ENCODE measurements around the gene CLINT1.
"Not testable (repeated sequence)": the region's sequence is repeated elsewhere in the genome, so short reads cannot be mapped to it uniquely, and the experiment has no call there.

The CLINT1 gene

DNA sequence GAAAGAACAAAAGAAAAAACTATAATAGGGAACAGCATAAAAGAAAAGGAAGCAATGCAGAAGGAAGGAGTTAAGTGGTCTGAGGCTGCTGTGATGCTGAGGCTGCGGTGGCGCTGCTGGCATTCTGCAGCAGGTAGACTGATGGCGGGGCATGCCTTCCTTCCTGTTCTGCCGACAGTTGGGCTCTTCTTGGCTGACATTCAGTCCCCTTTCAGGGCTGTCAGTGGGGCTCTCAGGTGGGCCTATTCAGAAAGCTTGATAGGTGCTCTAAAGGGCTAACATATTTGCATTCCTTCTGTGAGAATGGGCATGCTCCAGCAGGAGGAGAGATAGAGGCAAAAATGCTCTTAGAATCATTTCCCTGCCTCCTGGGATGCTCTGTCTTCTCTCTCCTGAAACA, 5.1 kb upstream of the CLINT1 start:
- DNase-seq (ENCODE audit: low read depth in 1 of 2, low spot score in 1 of 2), result no peak

DNA sequence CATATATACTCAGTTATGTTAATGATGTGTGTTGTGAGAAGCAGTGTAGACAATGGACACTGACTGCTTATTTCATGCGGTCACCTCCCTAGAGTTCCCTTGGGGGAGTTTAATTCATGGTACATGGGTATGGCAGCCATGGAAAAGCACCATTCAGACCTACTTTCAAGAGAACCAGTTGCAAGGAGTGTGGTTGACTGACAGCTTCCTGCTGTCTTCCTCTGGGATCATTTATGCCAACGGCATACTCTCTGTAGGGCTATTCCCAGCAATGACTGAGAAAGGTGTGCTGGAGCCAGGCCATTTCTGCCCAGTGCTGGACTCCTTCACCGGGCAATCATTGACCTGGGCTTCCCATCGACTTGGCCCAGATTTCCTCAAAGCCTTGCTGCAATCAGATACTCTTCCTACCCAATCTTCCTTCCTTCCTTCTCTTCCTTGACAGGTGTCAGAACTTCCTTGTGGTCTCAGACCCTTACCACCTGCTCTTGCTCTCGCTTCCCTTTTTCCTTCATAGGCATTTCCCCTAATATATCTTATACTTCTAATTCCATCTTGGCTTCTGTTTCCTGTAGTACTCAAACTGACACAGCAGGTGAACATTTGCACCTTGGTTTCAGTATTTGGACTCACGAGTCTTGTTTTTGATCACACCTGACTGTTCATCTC, 3.4 kb upstream of the CLINT1 start:
- no peak for DNase-seq (ENCODE audit: low read depth in 1 of 2, low spot score in 1 of 2)

GRCh38 chr5:157860898-157861890, 2.2 kb upstream of the CLINT1 start:
- DNase-seq (ENCODE audit: low read depth in 1 of 2, low spot score in 1 of 2), result no peak

DNA sequence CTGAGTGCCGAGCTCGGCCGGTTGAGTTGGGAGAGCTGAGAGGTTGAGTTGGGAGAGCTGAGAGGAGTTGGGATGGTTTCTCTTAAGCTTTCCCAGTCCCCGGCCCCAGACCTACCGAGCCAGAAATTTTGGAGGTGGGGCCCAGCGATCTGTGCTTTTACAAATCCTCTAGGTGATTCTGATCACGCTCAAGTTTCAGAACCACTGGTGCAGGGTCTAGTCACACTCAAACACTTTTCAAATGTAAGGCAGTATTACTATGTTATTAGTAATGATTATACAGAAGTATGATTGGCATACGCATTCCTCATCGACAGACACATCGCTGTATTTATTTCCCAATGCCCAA, 256 bp upstream of the CLINT1 start:
- DNase-seq (ENCODE audit: low read depth in 1 of 2, low spot score in 1 of 2), result no peak

GRCh38 chr5:157857816-157858526, 974 bp downstream of the CLINT1 start:
- no peak for DNase-seq (ENCODE audit: low read depth in 1 of 2, low spot score in 1 of 2)

- no peak for DNase-seq (ENCODE audit: low read depth in 1 of 2, low spot score in 1 of 2)
Measured at GRCh38 chr5:157855404-157855994, 3.4 kb downstream of the CLINT1 start.

- DNase-seq (ENCODE audit: low read depth in 1 of 2, low spot score in 1 of 2), result not testable (repeated sequence)
Measured at GRCh38 chr5:157853365-157853764, 5.6 kb downstream of the CLINT1 start.

- no peak for DNase-seq (ENCODE audit: low read depth in 1 of 2, low spot score in 1 of 2)
Measured at GRCh38 chr5:157845914-157846598, 12.9 kb downstream of the CLINT1 start.

GRCh38 chr5:157842787-157843186, 16.2 kb downstream of the CLINT1 start:
- DNase-seq (ENCODE audit: low read depth in 1 of 2, low spot score in 1 of 2), result no peak

DNA sequence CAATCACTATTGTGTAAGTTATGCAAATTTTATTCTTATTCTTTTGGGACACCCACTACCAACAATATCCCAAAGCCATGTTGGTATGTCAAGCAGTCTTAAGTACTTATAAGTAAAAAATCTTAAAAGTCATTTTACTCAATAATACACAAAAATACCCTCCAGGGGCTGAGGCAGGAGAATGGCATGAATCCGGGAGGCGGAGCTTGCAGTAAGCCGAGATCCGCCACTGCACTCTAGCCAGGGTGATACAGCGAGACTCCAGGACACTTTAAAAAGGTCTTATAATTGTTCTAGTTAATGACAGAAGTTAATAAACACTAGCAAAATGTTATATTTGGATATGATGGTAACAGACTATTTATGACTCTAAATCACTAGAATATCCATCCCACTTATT, 16.8 kb downstream of the CLINT1 start:
- no peak for DNase-seq (ENCODE audit: low read depth in 1 of 2, low spot score in 1 of 2)

DNA sequence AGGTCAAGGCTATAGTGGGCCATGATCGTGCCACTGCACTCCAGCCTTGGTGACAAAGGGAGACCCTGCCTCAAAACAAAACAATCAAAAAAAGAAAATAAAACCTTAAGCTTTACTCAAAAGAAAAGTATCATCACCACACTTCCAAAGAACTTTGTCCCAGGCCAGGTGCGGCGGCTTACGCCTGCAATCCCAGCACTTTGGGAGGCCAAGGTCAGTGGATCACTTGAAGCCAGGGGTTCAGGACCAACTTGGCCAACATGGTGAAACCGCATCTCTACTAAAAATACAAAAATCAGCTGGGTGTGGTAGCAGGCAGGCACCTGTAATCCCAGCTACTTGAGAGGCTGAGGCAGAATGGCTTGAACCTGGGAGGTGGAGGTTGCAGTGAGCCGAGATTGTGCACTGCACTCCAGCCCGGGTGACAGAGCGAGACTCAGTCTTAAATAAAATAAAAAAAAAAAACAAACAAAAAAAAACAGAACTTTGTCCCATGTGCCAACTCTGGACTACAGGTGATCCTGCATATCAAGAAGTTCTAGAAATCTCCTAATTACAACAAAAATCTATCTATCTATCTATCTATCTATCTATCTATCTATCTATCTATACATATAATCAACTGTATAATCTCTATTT, 19.7 kb downstream of the CLINT1 start:
- DNase-seq (ENCODE audit: low read depth in 1 of 2, low spot score in 1 of 2), result no peak

GRCh38 chr5:157836121-157836753, 22.7 kb downstream of the CLINT1 start:
- no peak for DNase-seq (ENCODE audit: low read depth in 1 of 2, low spot score in 1 of 2)

DNA sequence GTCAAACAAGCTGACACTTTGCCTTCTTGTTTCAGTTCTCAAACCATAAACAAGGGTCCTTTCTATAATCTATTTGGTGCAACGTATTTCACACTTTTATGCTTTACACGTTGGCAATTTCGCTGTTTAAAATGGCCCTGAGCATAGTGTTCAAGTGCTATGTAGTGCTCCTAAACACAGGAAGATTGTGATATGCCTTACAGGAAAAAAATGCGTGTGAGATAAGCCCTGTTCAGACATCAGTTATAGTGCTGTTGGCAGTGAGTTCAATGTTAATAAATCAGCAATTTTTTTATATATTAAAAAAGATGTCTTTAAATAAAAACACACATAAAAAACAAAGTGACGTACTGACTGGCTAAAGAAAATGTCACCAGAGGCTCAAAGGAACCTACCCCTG, 23.9 kb downstream of the CLINT1 start:
- no peak for DNase-seq (ENCODE audit: low read depth in 1 of 2, low spot score in 1 of 2)

DNA sequence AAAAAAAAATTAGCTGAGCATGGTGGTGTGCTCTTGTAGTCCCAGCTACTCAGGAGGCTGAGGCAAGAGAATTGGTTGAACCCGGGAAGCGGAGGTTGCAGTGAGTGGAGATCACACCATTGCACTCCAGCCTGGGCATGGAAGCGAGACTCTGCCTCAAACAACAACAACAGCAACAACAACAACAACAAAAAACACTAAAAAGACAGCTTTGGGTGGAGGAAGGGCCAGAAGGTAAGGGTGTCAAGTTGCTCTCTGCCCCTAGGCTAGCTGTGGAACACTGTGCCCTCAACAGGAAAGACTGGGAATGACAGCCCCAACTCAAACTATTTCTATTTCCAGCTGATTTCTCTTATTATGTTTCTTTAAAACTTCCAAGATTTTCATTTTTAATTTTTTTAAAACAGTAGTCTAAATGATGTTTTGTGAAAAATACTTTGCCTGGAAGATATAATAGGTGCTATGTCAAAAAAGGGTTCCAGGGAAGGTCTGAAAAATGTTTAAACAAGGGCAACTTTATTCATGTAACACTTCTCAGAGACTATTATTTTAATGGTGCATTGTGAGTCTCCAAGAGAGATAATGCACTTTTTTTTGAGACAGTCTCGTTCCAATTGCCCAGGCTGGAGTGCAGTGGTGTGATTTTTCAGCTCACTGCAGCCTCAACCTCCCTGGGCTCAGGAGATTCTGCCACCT, 29.9 kb downstream of the CLINT1 start:
- no peak for DNase-seq (ENCODE audit: low read depth in 1 of 2, low spot score in 1 of 2)

DNA sequence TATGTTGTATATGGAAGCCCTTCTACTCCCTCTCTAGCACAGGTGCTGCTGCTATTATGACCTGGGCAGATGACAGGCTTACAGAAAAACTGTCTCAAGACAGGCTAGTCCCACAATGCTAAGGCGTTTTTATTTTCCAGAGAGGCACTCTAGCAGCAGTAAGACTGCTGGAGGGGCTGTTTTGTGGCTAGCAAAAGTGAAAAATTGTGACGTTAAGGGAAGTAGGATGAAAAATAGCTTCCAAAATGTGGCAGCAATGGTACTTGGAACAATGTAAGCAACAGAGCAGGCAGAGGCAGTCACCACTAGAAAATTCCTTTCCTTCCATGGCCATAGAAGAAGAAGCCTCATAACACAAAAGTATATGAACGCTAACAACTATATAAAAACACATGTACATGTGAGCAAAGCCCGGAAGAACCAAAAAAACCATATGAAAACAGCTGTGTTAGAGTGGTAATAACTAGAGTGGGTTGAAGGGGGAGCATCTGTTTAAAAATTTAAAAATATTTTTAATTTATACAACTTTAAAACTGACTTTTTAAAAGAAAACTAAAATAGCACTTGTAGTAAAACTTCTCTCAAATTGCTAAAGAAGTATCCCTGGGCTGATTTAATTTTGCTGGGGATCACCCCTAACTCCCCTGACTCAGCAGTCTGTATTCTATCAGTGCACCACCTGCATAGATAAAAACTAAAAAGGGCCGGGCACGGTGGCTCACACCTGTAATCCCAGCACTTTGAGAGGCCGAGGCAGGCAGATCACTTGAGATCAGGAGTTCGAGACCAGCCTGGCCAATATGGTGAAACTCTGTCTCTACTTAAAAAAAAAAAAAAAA, 30.6 kb downstream of the CLINT1 start:
- no peak for DNase-seq (ENCODE audit: low read depth in 1 of 2, low spot score in 1 of 2)

DNA sequence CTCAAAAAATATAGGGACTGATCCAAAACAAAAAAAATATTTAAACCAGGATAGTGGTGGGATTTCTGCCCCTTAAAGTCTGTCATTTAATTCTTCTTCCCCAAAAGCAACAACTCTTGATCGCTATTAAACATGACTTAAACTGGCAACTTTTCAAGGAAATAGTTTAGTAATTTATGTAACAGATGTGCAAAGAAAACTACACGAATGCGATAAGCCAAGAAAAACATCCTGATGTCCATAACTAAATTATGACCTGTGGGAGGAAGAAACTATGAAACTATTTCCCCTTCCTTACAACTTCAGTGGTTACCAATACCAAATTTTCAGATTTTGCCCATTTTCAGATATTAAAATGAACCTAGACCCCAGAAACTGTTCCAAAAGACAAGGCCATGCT, 31.5 kb downstream of the CLINT1 start:
- no peak for DNase-seq (ENCODE audit: low read depth in 1 of 2, low spot score in 1 of 2)

DNA sequence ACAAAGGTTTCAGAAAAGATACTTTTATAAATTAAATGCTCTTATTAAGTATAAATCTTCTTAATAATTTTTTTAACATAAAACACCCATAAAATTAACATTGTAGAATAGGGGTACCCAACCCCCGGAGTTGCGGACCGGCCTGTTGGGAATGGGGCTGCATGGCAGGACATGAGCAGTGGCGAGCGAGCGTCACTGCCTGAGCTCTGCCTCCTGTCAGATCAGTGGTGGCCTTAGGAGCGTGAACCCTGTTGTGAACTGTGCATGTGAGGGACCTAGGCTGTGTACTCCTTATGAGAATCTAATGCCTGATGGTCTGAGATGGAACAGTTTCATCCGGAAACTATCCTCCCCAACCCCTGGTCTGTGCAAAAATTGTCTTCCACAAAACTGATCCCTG, 35.3 kb downstream of the CLINT1 start:
- DNase-seq (ENCODE audit: low read depth in 1 of 2, low spot score in 1 of 2), result no peak

DNA sequence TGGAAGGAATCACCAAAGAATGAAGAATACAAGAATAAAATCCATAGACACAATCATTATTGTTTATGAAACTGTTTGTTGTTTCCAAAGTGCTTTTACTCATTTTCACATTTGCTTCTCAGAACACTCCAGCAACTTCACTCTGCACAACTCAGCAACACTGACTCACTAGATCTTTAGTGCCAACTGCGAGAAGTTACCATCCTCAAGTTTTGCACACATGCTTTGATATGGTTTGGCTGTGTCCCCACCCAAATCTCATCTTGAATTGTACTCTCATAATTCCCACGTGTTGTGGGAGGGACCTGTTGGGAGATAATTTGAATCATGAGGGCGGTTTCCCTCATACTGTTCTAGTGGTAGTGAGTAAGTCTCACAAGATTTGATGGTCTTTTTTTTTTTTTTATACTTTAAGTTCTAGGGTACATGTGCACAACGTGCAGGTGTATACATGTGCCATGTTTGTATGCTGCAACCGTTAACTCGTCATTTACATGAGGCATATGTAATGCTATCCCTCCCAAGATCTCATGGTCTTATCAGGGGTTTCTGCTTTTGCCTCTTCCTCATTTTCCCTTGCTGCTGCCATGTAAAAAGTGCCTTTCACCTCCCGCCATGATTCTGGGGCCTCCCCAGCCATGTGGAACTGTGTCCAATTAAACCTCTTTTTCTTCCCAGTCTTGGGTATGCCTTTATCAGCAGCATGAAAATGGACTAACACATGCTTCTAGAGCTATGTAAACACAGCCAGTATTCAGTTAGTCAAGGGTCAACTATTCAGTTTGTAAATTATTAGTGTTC, 36.9 kb downstream of the CLINT1 start:
- DNase-seq (ENCODE audit: low read depth in 1 of 2, low spot score in 1 of 2), result no peak

Measured in activated T-helper 1 cell treated with anti-CD3 and anti-CD28 coated beads, Interleukin-2, amount 50 U/mL, for 16 hours (primary cell).